HuH-7.5 (cell line): Measurements from ENCODE around the gene AHCYL2.
"Not testable (repeated sequence)": the region's sequence is repeated elsewhere in the genome, so short reads cannot be mapped to it uniquely, and the experiment has no call there.

ENCODE experiments used
- DNase-seq: peaks from one replicate; pipeline ENCODE4 v3.0.0; 2011; ENCODE audit warnings: low spot score

Gene AHCYL2

DNA sequence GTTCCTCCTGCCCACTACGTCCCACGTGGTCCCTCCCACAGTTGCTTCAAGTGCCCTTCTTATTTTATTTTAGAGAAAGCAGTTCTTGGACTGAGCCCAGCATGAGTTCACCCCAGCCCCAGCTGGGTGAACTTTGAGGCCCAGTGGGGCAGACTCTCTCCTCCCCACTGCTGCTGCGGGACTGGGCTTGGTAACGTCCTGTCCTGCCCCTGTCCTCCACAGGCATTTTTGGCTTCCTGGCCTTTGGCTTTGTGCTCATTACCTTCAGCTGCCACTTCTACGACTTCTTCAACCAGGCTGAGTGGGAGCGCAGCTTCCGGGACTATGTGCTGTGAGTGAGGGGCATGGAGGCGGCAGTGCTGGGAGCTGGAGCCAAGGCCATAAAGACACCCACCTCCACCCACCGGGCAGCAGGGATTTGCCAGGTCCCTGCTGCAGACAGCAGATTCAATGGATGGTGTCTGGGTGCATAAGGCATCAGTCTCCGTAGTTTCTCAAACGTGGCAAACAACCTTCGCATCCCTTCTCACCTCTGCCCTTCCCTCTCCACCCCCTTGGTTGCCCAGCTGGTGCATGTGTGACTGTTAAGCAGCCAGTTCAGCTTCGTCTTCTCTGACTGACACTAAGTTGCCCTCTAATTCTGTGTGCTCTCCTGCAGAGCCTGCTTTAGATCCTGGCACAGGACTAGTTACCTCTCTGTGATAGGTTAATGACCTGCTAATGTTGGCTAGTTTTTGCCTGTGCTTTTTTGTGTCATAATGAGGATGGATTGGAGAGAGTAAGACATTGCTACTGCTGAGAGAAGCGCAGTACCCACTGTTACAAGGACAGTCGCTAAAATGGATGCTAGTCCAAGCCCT lies 15.5 kb upstream of the AHCYL2 start:
- no peak for DNase-seq

DNA sequence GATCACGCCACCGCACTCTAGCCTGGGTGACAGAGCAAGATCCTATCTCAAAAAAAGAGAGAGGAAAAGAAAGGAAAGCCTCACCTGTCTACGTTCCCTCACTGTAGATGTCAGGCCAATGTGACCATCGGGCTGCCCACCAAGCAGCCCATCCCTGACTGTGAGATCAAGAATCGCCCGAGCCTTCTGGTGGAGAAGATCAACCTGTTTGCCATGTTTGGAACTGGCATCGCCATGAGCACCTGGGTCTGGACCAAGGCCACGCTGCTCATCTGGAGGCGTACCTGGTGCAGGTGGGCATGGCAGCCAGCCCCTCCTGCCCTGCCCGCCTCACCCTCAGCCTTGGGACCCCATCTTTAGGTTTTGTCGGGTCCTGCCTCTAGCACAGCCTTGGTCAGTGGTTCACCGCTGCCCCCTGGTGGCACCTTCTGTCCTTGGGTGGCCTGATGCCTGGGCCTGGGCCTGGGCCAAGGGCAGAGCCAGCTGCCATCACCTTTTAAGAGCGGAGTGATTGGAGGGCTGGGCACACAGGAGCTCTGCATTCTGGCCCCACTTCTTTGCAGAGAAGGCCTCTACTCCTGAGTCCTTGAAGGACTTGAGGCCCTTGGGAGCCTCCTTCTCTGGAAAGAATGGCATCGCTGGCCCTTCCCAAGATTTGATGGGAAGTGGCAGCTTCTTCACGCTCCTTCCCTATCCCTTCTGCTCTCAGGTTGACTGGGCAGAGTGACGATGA lies 14.4 kb upstream of the AHCYL2 start:
- peak; percentile 83 for DNase-seq

DNA sequence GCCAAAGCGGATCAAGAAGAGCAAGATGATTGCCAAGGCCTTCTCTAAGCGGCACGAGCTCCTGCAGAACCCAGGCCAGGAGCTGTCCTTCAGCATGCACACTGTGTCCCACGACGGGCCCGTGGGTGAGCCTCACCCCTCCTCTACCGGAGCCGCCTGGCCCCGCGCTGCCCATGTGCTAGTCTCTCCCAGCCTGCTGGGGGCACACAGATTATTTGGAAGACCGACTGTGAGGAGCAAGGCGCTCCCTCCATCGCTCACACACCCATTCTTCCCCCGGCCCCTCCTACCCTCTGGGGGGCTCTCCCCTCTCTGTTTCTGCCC lies 13.9 kb upstream of the AHCYL2 start:
- DNase-seq = no peak

DNA sequence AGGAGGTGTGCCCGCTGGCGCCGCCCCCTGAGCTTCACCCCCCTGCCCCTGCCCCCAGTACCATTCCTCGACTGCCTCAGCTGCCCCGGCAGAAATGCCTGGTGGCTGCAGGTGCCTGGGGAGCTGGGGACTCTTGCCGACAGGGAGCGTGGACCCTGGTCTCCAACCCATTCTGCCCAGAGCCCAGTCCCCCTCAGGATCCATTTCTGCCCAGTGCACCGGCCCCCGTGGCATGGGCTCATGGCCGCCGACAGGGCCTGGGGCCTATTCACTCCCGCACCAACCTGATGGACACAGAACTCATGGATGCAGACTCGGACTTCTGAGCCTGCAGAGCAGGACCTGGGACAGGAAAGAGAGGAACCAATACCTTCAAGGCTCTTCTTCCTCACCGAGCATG lies 12.7 kb upstream of the AHCYL2 start:
- DNase-seq = no peak

DNA sequence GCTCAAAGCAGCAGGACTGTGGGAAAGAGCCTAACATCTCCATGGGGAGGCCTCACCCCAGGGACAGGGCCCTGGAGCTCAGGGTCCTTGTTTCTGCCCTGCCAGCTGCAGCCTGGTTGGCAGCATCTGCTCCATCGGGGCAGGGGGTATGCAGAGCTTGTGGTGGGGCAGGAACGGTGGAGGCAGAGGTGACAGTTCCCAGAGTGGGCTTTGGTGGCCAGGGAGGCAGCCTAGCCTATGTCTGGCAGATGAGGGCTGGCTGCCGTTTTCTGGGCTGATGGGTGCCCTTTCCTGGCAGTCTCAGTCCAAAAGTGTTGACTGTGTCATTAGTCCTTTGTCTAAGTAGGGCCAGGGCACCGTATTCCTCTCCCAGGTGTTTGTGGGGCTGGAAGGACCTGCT lies 12.2 kb upstream of the AHCYL2 start:
- no peak for DNase-seq

DNA sequence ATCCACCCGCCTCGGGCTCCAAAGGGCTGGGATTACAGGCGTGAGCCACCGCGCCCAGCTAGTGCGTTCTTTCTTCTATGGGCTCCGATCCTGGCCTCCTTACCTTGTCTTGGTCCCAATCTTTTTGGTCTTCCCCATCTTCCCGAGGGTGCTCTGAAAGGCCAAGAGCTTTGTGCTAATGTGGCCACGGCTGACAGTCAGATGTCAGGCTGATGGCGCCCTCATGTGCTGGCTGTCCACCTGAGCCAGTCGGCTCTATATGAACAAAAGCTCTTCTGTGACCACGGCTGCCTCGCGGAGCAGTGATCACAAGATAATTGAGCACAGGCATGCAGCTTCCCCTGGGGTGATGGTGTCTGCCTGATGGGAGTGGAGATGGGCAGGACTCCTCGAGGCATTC lies 11.0 kb upstream of the AHCYL2 start:
- peak; percentile 75 for DNase-seq

DNA sequence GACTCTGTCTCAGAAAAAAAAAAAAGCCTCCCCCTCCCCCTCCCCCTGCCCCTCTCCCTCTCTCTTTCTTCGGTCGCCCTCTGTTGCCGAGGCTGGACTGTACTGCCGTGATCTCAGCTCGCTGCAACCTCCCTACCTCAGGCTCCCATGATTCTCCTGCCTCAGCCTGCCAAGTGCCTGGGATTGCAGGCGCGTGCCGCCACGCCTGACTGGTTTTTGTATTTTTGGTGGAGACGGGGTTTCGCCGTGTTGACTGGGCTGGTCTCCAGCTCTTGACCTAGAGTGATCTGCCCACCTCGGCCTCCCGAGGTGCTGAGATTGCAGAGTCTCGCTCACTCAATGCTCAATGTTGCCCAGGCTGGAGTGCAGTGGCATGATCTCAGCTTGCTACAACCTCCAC lies 9.1 kb upstream of the AHCYL2 start:
- not testable (repeated sequence) for DNase-seq

DNA sequence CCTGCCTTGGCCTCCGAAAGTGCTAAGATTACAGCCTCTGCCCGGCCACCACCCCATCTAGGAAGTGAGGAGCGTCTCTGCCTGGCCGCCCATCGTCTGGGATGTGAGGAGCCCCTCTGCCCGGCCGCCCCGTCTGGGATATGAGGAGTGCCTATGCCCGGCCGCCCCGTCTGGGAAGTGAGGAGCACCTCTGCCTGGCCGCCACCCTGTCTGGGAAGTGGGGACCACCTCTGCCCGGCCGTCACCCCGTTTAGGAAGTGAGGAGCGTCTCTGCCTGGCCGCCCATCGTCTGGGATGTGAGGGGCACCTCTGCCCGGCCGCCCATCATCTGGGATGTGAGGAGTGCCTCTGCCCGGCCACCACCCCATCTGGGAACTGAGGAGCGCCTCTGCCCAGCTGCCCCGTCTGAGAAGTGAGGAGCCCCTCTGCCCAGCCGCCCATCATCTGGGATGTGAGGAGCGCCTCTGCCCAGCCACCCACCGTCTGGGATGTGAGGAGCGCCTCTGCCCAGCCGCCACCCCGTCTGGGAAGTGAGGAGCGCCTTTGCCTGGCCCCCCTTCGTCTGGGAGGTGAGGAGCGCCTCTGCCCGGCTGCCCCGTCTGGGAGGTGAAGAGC lies 8.6 kb upstream of the AHCYL2 start:
- DNase-seq = not testable (repeated sequence)

DNA sequence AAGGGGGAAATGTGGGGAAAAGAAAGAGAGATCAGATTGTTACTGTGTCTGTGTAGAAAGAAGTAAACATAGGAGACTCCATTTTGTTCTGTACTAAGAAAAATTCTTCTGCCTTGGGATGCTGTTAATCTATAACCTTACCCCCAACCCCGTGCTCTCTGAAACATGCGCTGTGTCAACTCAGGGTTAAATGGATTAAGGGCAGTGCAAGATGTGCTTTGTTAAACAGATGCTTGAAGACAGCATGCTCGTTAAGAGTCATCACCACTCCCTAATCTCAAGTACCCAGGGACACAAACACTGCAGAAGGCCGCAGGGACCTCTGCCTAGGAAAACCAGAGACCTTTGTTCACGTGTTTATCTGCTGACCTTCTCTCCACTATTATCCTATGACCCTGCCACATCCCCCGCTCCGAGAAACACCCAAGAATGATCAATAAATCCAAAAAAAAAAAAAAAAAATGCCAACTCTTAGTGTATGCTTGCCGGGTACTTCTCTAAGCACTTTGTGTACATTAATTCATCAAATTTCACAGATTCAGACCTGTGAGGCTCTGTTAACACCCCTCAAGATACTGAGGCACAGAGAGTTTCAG lies 7.9 kb upstream of the AHCYL2 start:
- not testable (repeated sequence) for DNase-seq

DNA sequence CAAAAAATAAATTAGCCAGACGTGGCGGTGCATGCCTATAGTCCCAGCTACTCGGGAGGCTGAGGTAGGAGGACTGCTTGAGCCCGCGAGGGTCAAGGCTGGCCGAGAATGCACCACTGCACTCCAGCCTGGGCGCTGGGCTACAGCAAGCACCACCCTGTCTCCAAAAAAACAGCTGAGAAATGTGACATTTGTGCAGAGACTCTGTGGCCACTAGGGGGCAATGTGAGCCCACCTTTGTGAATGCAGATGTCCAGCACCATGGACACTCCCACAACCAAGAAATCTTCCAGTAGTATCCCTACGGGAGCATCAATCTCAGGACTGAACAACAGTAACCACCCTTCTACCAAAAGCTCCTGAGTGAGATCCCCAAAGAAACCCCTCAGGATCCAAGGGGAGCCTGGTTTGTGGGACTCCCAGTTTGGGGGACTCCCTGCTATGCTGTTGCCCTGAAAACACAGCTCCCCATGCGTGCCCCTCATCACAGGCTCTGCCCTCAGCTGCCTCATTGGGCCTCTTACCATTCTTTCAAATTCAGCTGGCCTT lies 6.2 kb upstream of the AHCYL2 start:
- DNase-seq = peak; percentile 88

DNA sequence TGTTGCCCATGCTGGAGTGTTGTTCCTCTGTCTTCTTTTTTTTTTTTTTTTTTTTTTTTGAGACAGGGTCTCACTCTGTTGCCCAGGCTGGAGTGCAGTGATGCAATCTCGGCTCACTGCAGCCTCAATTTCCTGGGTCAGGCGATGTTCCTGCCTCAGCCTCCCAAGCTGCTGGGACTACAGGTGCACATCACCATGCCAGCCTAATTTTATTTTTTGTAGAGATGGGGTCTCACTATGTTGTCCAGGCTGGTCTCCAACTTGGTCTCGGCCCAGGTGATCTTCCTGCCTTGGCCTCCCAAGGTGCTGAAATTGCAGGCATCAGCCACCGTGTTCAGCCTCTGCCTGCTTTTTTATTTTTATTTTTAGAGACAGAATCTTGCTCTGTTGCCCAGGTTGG lies 5.7 kb upstream of the AHCYL2 start:
- DNase-seq = not testable (repeated sequence)

DNA sequence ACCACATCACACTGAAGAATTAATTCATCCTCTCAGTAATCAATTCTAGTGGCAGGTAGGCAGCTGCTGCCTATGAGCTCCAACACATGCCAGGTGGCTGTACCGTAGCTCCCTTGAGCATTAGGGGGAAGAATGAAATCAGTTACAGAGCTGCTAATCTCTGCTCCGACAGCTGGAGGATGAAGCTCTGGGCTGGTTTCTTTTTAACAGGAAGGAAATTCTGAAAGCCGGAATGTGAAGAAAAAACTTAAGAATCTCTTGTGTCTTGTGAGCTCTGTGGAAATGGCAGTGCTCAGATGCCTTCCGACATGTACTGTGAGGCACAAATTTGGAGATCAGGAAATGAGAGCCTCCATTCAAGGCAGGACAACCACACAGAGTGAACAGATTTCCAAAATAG lies 2.8 kb upstream of the AHCYL2 start:
- DNase-seq = no peak

DNA sequence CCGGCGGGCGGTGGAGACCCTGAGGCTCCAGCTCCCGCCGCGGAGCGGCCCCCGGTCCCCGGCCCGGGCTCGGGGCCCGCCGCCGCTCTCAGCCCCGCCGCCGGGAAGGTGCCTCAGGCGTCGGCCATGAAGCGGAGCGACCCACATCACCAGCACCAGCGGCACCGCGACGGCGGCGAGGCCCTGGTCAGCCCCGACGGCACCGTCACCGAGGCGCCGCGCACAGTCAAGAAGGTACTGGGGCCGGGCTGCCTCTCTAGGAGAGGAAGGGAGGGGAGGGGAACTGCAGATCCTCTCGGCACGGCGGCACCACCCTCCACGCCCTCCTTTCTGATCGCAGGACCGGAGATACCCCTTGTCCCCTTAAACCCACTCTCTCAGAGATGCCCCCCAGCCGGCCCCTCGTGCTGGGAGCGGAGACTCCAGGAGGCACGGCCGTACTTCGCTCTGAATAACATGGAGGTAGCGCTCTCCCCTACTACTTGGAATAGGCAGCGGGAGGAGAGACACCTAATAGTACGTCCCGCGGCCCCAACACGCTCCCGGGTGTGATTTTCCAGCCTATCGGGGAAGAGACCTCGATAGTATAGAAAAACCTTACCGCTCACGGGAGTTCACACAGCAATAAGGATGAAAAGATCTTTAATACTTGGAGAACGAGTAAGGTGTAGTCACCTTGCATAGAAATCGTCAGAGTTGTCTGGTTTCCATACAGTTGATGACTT lies 538 bp downstream of the AHCYL2 start:
- peak; percentile 52 for DNase-seq

DNA sequence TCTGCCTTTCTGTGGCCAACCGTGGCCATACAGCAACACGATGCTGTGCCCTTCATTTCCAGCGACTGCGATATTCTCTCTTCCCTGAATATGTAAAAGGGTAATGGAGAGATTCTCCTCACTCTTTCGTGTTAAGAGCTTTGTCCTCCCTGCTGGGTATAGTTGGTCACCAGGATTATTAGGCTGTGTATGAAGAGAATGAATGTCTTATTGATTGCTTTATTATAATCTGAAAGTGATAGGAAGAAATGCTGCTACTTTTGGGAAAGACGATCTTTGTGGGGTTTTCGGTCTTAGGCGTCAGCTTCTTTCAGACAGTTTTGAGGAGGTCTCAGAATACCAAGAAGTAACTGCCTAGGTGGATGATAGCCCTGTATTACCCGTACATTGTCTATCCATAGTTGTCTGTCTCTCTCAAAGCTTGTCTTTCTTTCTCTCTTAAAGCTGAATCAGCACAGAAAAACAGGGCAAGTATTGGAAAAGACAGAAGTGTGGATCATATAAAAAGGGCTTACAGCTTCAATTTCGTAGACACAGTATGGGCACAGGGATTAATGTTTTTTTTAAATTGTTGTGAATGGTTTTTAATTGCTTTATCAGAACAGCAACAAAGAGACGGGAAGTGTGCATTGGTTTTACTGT lies 1.2 kb downstream of the AHCYL2 start:
- DNase-seq = no peak

DNA sequence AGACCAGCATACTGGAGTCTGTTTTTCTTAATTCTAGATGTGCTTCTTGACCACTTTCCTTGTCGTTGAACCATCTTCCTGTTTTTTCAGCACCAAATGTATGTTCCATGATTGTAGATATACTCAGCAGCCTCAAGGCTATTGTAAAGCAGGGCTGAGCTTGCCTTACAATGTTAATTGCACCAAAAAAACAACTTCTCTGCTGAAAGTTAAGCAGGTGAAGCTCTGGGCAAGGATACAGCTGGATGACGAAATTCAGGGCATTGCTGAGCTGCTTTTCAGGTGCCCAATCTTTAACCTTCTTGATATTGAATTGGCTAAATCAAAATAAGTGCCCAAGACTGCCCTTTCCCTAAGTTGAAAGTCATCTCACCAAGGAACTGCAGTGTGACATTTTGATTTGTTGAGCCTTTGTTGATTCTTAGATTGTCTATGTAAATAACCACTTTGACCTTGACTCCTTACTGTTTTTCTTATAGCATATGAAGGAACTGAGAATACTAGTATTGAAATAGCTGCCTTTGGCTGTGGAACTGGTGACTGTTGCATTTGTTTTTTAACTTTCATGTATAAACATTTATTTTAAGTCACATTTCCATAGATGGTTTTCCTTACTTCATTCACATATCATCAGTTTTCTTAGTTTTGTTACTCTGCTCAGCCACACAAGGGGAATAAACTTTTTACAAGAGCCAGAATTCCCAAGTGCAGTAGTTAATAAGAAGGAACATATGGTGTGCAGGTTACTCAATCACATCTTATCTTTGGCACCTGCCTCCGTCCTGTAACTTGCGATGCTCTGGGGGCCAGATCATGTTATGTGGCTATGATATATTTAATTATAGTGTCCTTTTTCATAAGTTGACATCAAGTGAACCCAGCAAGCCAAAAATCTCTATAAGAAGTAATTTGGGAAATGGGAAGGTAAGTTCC lies 3.1 kb downstream of the AHCYL2 start:
- no peak for DNase-seq

DNA sequence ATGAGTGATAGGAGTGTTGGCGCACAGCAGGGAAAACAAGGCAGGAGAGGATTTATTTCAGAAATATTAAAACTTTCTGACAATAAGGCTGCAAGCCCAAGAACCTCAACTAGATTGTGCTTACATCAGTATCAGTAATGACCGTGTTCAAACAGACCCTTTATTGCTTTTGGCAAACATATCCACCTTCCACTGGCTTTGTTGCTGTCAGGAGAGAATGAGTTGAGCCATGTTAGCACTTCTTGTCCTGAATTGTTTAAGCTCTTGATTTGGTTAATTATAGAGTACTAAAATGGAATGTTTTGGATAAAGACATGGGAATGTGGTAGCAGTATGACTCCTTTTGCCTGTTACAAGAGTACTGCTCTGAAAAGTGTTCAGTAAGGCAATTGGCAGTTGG lies 3.8 kb downstream of the AHCYL2 start:
- no peak for DNase-seq

DNA sequence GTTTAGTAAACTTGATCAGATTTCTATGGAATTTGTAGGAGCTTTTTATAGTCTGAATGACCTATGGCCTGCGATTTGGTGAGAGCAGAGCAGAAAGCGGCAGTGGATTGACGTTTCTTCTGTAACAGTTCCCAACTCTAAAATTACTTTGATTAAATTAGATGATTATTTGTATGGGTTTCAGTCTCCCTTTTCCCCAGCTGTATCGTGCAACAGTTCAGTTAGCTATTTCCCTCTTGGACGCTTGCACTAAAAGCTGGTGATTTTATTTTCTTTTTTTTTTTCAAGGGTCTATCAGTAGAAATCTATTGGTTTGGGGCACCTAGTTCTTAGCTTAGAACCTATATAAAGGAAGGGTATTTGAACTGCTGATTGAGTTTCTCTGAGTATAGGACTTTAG lies 6.8 kb downstream of the AHCYL2 start:
- no peak for DNase-seq

DNA sequence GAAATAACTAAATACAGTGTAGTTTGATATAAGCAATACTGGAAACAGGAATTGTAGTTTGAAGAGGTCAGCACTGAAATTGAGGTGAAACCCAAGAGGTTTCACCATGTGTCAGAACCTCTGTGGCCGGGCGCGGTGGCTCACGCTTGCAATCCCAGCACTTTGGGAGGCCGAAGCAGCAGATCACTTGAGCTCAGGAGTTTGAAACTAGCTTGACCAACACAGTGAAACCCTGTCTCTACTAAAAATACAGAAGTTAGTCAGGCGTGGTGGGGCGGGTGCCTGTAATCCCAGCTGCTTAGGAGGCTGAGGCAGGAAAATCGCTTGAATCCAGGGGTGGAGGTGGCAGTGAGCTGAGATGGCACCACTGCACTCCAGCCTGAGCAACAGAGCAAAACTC lies 13.7 kb downstream of the AHCYL2 start:
- no peak for DNase-seq

DNA sequence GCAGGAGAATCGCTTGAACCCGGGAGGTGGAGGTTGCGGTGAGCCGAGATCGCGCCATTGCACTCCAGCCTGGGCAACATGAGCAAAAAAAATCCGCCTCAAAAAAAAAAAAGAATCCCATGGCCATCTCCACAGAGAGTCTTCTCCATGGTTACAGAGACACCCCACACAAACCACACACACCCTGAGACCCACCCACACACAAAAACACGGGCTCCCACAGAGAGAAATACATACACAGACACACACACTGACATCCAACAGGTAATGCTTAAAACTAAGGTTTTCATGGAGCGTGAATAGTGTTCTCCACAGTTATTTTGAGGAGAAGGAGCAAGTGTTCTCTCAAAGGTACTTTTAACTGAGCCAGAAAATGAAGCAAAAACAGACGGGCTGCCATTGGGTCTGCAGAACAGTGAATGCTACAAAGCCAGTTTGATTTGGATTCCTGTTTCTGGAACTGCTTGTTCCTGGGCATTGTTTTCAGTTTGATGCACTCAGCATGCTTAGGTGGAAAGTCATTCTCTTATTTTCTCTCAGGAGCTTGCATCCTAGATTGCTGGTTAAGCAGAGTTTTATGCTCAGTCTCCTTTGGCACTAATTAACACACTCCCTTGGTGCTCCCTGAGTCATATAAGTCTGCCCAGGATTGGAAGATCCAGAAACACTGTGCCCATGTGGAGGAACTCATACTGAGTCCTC lies 15.4 kb downstream of the AHCYL2 start:
- no peak for DNase-seq

DNA sequence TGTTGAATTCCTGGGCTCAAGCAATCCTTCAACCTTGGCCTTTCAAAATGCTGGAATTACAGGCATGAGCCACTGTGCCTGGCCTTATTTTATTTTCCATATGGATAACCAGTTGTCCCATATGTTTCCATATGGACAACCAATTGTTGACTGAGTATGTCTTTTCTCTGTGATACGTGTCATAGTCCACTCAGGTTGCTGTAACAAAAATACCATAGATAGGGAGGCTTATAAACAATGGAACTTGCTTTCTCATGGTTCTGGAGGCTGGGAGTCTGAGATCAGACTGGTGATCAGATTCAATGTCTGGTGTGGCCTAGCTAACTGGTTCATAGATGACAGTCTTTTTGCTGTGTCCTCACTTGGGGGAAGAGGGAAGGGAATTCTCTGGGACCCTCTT lies 19.4 kb downstream of the AHCYL2 start:
- no peak for DNase-seq
